HG03060 (cell line): ENCODE data around the gene SYNDIG1.

Experiments used
- ATAC-seq: cut with Tn5 transposase; IDR thresholded peaks from one replicate; pipeline ENCODE4 v1.9.1; 2021; ENCODE audit warnings: low read depth, moderate number of reproducible peaks; ENCODE audit not compliant: unreplicated experiment

The SYNDIG1 gene

GRCh38 chr20:24699321-24700165 is 230.1 kb downstream of the SYNDIG1 start:
- ATAC-seq, result no peak

- ATAC-seq, result no peak
Observed at GRCh38 chr20:24700166-24700860, 230.9 kb downstream of the SYNDIG1 start.

- no peak for ATAC-seq
Observed at GRCh38 chr20:24701027-24701426, 231.6 kb downstream of the SYNDIG1 start.

GRCh38 chr20:24701668-24702067 is 232.2 kb downstream of the SYNDIG1 start:
- ATAC-seq, result no peak

GRCh38 chr20:24702501-24703283 is 233.3 kb downstream of the SYNDIG1 start:
- ATAC-seq, result no peak

GRCh38 chr20:24703284-24703610 is 233.8 kb downstream of the SYNDIG1 start:
- no peak for ATAC-seq

- no peak for ATAC-seq
Observed at GRCh38 chr20:24704899-24705298, 235.5 kb downstream of the SYNDIG1 start.

- no peak for ATAC-seq
Observed at GRCh38 chr20:24705486-24705885, 236.1 kb downstream of the SYNDIG1 start.

GRCh38 chr20:24708411-24709295 is 239.2 kb downstream of the SYNDIG1 start:
- ATAC-seq, result no peak
